Kasumi-1 (cell line): ENCODE data around the gene JAZF1.

Source experiments
- DNase-seq, 2 experiments: peaks; one replicate each; lab custom pipeline; 2025; lab: John Stamatoyannopoulos, UW

The JAZF1 gene

DNA sequence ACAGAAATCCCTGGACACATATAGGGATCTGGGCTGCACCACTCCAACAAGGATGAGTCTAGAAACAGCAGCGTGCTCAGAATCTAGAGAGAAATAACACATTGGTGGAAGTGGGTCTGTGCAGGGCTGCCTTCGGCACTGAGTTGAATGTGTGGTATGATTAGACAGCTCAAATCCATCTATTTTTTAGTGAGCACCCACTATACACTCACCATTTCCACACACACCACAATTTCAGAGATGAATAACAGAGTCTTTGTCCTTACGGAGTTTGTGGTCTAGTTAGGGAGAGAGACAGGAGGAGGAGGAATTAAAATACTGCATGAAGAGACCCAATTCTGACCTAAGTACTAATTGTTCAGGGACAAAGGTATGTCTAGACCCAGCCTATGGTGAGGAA lies 44.2 kb downstream of the JAZF1 start:
- DNase-seq, result no peak

DNA sequence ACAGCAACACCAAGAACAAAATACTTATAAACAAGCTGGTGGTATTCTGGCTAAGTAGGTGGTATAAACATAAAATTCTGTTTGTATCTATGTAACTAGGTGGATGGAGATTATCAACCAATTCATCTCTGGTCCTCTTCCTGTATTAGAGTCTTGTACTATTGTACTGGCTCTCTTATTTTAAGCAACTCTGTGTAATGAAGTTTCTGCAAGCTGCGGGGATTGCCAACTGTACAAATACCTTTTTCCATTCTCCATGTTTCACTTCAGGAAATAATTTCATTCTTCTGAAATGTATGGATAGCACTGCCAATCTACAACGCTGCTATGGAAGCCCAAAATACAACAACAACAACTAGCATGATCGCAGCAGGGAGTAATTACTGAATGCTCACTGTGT lies 44.8 kb downstream of the JAZF1 start:
- no peak for DNase-seq

DNA sequence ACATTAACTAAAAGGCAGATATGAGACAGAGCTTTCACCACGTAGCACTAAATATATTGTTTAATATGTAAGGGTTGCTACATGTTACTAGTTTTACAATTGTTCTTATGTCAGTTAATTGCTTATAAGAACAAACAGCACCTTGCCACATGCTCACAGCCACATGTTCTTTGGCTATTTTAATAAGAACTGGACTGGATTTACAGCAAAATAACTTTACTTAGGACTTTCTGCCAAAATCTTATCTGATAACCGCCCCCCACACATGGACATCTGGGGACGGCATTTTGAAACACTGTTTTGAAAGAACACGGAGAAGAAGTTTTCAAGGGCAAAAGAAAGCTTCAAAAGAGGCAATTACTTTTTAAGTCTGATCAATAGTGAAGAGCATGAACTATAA lies 45.3 kb downstream of the JAZF1 start:
- no peak for DNase-seq

DNA sequence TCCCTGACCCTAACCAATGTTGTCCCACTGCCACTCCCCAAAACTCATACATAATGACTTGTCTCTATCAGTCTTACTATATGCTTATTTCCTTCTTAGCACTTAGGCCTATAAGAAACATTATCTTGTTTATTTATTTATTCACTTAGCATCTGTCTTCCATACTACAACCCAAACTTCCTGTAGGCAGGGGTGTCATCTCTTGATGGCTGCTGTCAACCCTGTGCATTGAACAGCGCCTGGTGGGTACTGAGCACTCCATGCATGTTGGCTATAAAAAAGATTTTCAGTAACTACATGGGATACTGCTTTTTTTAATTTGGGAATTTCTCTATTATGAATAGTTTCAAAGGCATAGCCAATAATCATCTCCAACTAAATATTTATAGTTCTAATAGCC lies 46.7 kb downstream of the JAZF1 start:
- DNase-seq, result no peak

DNA sequence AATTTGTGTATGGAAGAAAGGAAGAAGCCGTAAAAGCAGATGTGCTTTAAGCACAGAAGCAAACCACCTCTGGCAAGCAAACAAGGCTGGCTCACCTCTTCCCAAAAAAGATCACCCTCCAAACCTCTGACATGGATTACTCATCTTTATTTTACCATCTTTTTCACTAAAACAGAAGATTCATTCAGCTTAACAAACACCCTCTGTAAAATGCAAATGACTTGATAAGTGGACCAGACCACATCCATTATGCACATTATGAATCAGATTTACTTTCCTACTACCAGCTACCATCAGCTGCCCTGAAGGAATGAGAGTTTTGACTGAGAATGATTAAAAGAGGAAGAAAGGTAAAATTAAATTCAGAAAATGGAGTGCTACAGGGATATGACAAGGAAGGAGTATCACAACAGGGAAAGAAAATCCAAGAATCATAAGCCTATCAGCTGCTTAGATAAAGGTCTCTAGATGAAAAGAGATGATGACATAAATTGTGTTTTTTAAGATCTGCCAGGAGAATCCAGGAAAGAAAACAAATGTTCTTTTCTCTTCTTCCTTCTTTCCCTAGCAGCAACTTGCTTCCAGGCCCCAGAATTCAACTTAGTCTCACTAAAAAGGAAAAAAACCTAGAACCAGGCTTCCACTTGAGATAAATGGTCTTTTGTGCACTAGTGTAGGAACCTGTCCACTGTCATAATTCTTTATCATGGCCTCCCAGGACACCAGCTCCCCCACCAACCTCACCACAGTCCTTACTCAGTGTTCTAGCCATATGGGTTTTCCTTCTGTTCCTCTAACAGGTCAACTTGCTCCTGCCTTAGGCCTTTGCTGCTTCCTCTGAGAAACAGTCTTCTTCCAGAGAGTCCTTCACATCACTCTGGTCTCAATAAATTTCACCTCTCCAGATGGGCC lies 47.4 kb downstream of the JAZF1 start:
- no peak for DNase-seq

DNA sequence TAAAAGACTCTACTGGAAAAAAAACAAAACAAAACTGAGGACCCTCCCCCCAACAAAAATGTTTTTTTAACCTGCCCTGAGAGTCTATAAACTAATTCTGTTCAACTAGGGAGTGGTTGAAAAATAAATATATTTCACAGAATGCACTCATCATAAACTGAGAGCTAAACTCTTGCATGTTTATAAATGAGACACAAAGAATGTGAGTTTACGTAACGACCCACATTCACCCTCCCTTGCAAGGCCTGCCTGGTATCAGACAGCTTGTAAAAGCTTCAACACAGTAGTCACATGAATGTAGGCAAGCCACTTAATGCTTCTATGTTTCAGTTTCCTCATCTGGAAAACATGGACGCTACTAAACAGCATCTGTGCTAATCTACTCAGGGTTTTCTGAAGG lies 50.3 kb downstream of the JAZF1 start:
- no peak for DNase-seq

DNA sequence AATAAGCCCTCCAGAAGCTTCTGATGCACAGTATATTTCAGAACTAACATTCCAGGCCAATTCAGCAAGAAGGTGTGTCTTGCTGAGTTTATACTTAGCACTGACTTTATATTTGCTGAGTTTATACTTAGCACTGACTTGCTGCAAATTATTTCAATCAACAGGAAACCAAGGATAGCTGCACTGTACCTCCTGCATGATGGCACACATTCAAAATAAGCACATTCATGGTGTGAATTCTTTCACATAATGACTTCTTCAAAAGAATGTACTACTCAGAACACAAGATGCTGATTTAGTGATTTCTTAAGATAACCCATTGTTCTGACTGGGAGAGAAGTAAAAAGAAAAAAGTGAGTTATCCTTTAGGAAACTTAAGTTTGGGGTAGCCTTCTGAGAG lies 52.0 kb downstream of the JAZF1 start:
- DNase-seq, result no peak

DNA sequence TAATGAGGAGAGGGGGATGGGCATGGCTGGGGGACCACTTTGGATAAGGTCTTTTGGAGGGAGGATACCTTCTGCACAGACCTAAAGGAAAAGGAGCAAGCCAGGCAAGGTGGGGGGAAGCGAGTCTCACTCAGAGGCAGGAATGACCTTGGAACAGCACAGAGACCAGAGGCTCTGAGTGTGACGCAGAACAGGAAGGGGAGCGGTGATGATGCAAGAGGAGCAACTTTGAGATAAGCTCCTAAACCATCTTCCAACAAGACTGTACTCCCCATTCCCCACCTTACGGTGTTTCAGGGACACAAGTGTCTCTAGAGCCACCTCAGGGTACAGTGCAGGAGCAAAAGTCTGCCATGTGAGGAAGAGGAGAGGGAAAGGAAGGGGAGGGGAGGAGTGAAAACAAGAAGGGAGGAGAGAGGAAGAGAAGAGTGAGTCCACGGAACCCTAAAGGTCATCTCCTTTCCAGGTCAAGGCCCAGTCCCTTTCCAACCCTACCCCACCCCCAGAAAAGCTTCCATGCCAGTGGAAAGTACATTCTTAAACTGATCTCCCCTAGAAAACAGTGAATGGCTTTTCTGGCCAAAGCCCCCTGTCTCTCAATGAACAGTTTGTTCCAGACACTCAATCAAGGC lies 54.1 kb downstream of the JAZF1 start:
- DNase-seq, result no peak

DNA sequence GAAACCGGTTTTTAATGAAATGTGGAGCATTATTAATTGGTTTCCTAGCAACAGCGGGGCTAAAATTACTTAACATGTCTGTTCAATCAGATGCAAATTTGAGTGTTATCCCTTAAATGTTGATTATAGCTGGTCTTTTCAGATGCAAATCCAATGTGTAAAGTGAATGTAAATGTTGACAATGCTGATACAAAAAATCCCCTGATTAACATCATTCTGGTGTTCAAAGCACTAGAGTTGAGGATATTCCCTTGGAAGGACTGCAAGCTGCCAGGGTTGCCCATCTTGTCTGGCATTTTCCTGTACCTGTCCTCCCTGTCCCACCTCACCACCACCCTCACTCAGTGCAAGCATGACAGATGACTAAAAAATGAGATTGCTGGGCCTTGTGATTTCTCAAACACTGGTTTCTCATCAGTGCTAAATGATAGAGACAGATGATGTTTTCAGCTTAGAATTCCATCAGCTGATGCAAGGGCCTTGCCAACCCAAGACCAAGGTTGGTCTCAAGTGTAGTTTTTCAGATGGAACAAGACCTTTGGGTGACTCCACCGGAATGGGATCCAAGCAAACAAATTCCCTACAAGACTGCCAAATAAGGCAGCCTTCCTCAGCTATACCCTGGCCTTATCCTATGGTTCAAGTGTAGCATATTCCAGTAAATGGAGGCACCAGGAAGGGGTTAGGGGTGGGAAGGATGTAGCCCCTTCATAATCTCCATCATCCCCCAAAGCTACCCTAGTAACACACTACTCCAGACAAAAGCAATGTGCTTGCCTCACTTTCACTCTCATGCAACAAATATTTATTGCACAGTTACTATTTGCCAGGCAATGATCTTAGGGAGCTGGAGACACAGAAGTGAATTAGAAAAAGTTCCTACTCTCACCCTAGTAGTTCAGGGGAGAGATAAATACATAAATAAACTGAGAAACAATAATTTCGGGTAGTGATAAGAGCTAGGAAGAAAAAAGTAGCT lies 54.9 kb downstream of the JAZF1 start:
- no peak for DNase-seq

DNA sequence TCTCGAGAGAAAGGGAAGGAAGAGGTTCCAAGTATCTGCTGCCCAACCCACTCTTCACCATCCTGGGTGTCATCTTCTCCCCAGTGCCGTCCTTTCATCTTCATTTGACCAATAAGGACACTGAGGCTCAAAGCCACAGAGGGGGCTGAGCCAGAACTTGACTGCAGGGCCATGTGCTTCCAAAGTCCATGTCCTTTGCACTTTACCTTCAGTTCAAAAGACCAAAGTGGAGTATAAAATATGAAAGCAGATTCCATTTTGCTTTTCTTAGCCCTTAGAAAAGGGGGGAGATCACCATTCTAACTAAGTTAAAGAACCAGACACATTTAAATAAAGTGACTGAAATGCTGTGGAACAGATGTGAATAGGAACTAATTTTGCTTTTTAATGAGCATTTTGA lies 56.2 kb downstream of the JAZF1 start:
- DNase-seq, result no peak

DNA sequence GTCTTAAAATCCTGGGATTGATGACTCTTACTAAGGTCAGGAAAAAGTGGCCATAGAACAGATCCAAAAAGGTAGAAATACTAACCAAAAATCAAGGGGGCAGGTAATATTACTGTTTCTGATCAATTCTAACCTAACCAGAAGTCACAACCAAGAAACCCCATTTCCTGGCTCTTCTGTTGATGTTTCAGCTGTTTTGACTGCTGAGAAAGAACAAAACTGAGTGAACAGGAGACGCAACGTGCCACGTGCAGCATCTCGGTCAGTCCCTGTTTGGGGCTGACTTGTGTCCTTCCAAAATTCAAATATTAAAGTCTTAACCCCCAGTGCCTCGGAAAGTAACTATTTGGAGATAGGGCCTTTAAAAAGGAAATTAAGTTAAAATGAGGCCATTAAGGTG lies 56.8 kb downstream of the JAZF1 start:
- no peak for DNase-seq

DNA sequence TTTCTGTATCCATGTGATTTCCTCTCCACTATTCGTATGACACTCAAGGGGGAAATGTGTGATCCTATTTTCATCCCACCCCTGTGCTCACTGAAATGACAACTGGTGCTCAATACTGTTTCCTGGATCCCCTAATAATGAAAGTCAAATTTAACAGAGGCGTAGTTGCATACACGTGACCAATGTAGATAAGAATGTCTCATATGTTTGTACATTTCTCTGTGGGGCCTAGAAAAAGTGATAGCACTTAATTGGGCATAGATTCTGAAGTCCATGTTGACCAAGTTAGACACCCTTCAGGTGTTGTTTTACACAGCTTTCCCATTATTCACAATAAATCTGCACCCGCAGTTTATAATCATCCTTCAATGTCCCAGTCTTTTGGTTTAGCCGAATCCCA lies 59.1 kb downstream of the JAZF1 start:
- no peak for DNase-seq

DNA sequence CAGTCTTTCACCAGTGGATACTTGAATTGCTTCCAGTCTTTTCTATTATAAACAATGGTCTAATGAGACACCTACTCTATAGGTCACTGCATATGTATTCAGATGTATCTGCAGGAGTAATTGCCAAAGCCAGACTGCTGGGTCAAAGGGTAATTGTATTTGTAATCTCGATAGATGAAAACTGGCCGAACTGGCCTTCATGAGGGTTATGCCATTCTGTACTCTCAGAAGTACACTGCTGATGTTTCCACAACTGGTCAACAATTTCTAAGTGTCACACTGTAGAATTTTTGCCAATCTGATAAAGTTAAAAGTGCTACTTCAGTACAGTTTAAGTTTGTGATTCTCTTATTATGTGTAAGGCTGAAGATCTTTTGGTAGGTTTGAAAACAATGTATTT lies 64.6 kb downstream of the JAZF1 start:
- DNase-seq, result no peak

DNA sequence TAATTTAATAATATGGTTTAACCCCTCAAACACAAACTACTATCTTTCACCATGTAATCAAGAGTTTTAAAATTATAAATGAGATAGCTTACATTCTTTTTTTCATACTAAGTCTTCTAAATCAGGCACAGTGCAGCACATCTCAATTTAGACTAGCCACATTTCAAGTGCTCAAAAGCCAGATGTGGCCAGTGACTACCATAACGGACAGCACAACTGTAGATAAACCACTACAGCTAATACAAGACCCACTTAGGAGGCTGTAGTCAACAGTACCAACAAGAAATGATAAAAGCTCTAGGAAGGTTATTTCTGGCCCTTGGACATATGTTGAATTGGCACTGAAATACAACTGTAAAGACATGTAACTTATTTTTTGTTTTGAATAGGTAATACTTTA lies 65.3 kb downstream of the JAZF1 start:
- DNase-seq, result no peak

DNA sequence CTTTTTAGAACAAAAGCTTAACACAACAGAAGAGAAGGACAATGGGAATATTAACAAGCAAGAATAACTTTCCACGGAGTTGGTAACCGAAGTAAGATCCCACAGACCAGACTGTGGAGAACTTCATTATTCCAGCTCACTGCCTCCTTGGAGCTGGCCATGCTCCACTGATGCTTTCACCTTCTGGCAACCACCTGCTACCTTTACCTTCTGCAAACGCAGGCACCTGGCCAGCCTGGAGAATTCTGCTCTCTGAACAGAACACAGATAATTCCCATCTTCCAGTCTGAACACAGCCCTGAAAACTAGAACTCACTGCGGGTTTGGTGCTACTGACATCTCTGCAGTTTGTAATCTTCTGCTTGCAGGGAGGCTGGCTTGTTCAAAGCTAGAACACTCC lies 66.5 kb downstream of the JAZF1 start:
- no peak for DNase-seq

DNA sequence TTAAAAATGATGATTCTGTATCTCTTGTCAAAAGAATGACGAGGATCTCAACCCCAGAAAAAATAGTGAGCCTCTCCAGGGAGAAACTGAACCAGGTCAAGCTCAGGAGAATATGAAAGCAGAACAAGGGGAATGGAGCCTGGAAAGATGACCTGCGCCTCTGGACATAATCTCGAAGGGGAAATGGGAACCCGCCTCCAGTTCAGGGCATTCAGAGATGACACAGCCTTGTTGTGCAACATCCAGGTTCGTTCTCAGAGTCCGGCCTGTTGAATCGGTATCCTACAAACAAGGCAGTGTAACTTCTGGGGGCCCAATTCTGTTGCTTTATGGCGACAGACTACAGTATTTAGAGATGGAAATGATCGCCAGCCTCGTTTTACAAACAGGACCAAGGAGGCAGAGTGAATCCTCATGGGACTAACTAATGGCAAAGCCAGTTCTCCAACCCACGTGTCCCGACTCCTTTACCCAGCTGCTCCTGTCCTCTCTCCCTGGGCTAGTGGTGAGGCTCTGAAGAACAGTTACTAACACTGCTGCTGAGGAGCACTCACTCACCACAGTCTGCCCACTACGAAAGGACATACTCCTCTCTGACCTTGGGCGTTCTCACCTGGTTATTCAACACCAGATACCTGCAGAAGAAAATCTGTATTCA lies 67.6 kb downstream of the JAZF1 start:
- no peak for DNase-seq

DNA sequence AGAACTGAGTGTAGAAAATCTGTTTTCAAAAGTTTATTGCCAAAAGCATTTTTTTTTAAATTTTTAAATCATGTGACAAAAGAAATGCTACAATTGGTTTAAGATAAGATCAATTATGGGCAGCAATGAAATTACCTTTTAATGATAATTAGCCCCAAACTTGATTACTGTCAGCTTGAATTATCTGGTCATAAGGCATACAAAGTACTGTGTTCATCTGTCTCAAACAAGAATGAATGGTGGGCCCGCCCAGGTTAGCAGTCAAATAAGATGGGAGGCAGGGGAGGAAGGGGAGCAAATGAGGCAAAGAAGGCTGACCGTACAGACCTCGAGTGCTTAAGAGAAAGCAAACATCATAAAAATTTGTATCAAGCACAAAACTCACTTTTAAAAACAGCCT lies 68.1 kb downstream of the JAZF1 start:
- DNase-seq, result no peak

DNA sequence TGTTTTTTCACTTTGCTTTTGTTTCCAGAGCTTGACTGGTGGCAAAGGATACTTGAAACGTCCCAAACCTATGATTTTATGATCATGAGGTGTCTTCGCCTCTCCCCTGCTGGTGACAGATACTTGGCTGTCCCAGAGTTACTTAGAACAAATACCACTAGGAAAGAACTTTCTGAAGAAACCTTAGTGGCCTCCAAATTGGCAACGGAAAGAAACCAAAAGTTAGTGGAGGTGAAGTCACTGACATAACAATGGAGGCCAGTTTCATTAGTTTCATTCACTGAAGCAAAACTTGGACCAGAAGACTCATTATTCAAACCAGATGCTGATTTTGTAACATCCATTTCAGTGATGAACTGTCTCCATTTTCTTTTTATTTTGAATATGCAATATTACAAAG lies 68.6 kb downstream of the JAZF1 start:
- no peak for DNase-seq

DNA sequence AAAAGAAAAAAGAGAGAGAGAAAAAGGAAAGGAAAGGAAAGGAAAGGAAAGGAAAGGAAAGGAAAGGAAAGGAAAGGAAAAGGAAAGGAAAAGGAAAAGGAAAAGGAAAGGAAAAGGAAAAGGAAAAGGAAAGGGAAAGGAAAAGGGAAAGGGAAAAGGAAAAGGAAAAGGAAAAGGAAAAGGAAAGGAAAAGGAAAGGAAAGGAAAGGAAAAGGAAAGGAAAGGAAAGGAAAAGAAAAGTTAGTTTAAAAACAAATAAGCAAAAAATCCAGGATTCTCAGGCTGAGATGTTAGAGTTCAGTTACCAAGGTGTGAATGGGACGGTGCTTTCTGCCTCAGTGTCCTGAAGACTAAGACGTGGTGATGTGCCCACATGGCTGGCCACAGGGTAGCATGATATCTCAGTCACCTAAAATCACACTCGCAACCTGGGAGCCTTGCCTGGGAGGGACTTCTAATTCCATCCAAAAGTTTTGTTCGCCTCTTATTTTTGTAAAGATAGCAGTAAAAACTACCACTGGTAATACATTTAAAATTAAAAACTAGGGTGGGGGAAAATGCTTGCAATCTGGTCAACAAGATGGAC lies 70.1 kb downstream of the JAZF1 start:
- no peak for DNase-seq

DNA sequence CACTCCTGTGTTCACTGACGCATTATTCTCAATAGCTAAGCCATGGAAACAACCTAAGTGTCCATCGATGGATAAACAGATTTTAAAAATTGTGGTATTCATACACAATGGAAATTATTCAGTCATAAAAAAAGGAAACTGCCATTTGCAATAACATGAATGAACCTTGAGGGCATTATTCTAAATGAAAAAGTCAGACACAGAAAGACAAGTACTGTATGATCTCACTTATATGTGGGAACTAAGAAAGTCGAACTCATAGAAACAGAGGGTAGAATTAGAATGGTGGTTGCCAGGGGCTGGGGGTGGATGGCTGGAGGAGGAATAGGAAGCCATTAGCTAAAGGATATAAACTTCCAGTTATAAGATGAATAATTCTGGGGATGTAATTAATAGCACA lies 71.8 kb downstream of the JAZF1 start:
- no peak for DNase-seq

DNA sequence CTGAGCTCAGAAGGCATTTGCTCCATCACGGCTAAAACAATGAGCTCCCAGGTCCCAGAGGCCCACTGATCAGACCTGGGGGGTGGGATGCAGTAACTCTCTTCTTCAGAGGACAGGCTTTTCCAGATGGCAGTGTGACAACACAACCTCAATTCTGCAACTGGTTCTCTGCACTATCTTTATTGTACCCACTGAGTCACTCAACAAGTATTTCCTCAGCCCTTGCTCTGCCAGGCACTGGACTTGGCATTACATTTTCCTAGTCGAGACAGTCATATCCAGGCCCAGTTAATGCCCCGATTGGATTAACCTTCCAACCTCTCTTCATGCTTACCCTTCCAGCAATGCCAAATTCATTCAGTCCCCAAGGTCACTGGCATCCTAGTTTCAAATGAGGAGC lies 72.6 kb downstream of the JAZF1 start:
- DNase-seq, result no peak
